Osteoblast (primary cell): Measurements from ENCODE around the gene GFPT2. TPM values are rescaled to one million over a fixed set of nuclear protein-coding genes. Genes with fewer than 3 reads are reported as not detected.
A peak's percentile ranks its signal among the peaks of the same experiment; 100 is the strongest.

Experiments used
- DNase-seq: peaks from one replicate; pipeline ENCODE4 v3.0.0; 2011; ENCODE audit warnings: low spot score, mixed read lengths; ENCODE audit not compliant: insufficient read length; ENCODE audit errors: missing footprints
- H2AFZ ChIP-seq: 2 replicates; pipeline ENCODE4 v1.6.0; 2011; ENCODE audit warnings: mild to moderate bottlenecking, low read length
- H3K27ac ChIP-seq: 2 replicates; pipeline ENCODE4 v1.5.1; 2011; ENCODE audit warnings: mild to moderate bottlenecking, low read depth, low read length, moderate library complexity
- H3K27me3 ChIP-seq: 2 replicates; pipeline ENCODE4 v1.6.0; 2012; ENCODE audit warnings: mild to moderate bottlenecking, control low read depth, inconsistent platforms, low read length, moderate library complexity; ENCODE audit not compliant: insufficient read depth
- H3K36me3 ChIP-seq: 2 replicates; pipeline ENCODE4 v1.5.1; 2011; ENCODE audit warnings: mild to moderate bottlenecking, low read length, control low read depth, moderate library complexity; ENCODE audit not compliant: insufficient read depth
- H3K4me1 ChIP-seq: 2 replicates; pipeline ENCODE4 v1.5.1; 2011; ENCODE audit warnings: mild to moderate bottlenecking, low read length, control low read depth, moderate library complexity; ENCODE audit not compliant: insufficient read depth
- H3K4me2 ChIP-seq: 2 replicates; pipeline ENCODE4 v1.6.0; 2011; ENCODE audit warnings: mild to moderate bottlenecking, low read length; ENCODE audit not compliant: insufficient read depth
- H3K4me3 ChIP-seq: fragments of 200-600 bp; sonication (generic); 3 replicates; pipeline ENCODE4 v1.5.1; 2012; ENCODE audit warnings: mild to moderate bottlenecking, low read length, inconsistent platforms; ENCODE audit not compliant: insufficient read depth
- H3K79me2 ChIP-seq: 2 replicates; pipeline ENCODE4 v1.6.0; 2012; ENCODE audit warnings: mild to moderate bottlenecking, low read length, control low read depth, inconsistent platforms; ENCODE audit not compliant: insufficient read depth
- H3K9me3 ChIP-seq: 2 replicates; pipeline ENCODE4 v1.5.1; 2011; ENCODE audit warnings: low read depth, low read length, control low read depth
- H4K20me1 ChIP-seq: 2 replicates; pipeline ENCODE4 v1.6.0; 2012; ENCODE audit warnings: mild to moderate bottlenecking, low read length, control low read depth; ENCODE audit not compliant: insufficient read depth
- CTCF ChIP-seq: IDR thresholded peaks from 2 replicates; pipeline ENCODE4 v1.5.1; 2011; ENCODE audit warnings: mild to moderate bottlenecking, low read depth, low read length, moderate library complexity; ENCODE audit errors: extremely low read depth
- total RNA-seq: library from RNA; depleted of rRNA; stranded (reverse); fragments of >200 nt; gene quantifications from 2 replicates; pipeline ENCODE4 v1.2.3, GENCODE V29; 2012

The GFPT2 gene
- total RNA-seq, 1 donor = 30.4 TPM

GRCh38 chr5:180367300-180367699 lies 14.2 kb upstream of the GFPT2 start:
- TF ChIP-seq CTCF = no peak
- H3K4me3 ChIP-seq = no peak overlapping the region
- no peaks in the 10 kb centered on the region for H3K36me3 ChIP-seq
- H3K79me2 ChIP-seq = no peaks in the 10 kb centered on the region
- H3K4me1 ChIP-seq = peaks cover 6% of the 10 kb centered on the region
- H3K27ac ChIP-seq = no peak overlapping the region
- H3K27me3 ChIP-seq = no peaks in the 10 kb centered on the region
- H3K9me3 ChIP-seq = no peaks in the 10 kb centered on the region
- no peak overlapping the region for H2AFZ ChIP-seq
- DNase-seq = no peak
- H4K20me1 ChIP-seq = no peaks in the 10 kb centered on the region
- H3K4me2 ChIP-seq = no peak overlapping the region

- H3K9me3 ChIP-seq = no peaks in the 10 kb centered on the region
- no peaks in the 10 kb centered on the region for H3K36me3 ChIP-seq
- H3K27me3 ChIP-seq = no peaks in the 10 kb centered on the region
- peak overlapping the region; percentile 90 for H2AFZ ChIP-seq
- peak overlapping the region; percentile 25 for H3K4me3 ChIP-seq
- DNase-seq = peak; percentile 84
- no peaks in the 10 kb centered on the region for H4K20me1 ChIP-seq
- H3K27ac ChIP-seq = no peak overlapping the region
- H3K79me2 ChIP-seq = no peaks in the 10 kb centered on the region
- no peak for TF ChIP-seq CTCF
- peak overlapping the region; percentile 54 for H3K4me2 ChIP-seq
- peaks cover 6% of the 10 kb centered on the region for H3K4me1 ChIP-seq
These were observed 13.2 kb upstream of the GFPT2 start for GRCh38 chr5:180366326-180366725.

- no peak for TF ChIP-seq CTCF
- H3K36me3 ChIP-seq = no peaks in the 10 kb centered on the region
These were observed 12.7 kb upstream of the GFPT2 start for GRCh38 chr5:180365829-180366228.

GRCh38 chr5:180364306-180364856 lies 11.2 kb upstream of the GFPT2 start:
- Histone ChIP-seq H3K4me2 (no peak overlapping the region), H3K36me3 (no peaks in the 10 kb centered on the region), H3K4me1 (peaks cover 6% of the 10 kb centered on the region), H4K20me1 (no peaks in the 10 kb centered on the region), H3K79me2 (no peaks in the 10 kb centered on the region), H2AFZ (no peak overlapping the region), H3K4me3 (no peak overlapping the region), H3K27ac (no peak overlapping the region), H3K9me3 (no peaks in the 10 kb centered on the region), H3K27me3 (no peaks in the 10 kb centered on the region)
- TF ChIP-seq CTCF = no peak
- DNase-seq = peak; percentile 73

More at GRCh38 chr5:180365829-180366228, 12.7 kb upstream of the GFPT2 start:
- Histone ChIP-seq H3K27me3 (no peaks in the 10 kb centered on the region), H3K4me2 (peak overlapping the region; percentile 54), H3K27ac (no peak overlapping the region), H2AFZ (peak overlapping the region; percentile 90), H3K9me3 (no peaks in the 10 kb centered on the region), H3K4me3 (no peak overlapping the region), H4K20me1 (no peaks in the 10 kb centered on the region), H3K4me1 (peaks cover 6% of the 10 kb centered on the region), H3K79me2 (no peaks in the 10 kb centered on the region)
- peak; percentile 84 for DNase-seq
